GM21825 (cell line): ENCODE data around the gene ZNF726.
"Not testable (repeated sequence)": the region's sequence is repeated elsewhere in the genome, so short reads cannot be mapped to it uniquely, and the experiment has no call there.

Experiments used
- ATAC-seq: cut with Tn5 transposase; IDR thresholded peaks from one replicate; pipeline ENCODE4 v1.9.1; 2021; ENCODE audit warnings: mild to moderate bottlenecking, moderate library complexity; ENCODE audit not compliant: unreplicated experiment

Gene ZNF726

DNA sequence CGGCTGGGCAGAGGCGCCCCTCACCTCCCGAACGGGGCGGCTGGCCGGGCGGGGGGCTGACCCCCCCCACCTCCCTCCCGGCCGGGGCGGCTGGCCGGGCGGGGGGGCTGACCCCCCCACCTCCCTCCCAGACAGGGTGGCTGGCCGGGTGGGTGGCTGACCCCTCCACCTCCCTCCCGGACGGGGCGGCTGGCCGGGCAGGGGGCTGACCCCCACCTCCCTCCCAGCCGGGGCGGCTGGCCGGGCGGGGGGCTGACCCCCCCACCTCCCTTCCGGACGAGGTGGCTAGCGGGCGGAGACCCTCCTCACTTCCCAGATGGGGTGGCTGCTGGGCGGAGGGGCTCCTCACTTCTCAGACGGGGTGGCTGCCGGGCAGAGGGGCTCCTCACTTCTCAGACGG, 22.3 kb downstream of the ZNF726 start:
- not testable (repeated sequence) for ATAC-seq

- no peak for ATAC-seq
Observed at GRCh38 chr19:23943411-23943810, 28.7 kb downstream of the ZNF726 start.

GRCh38 chr19:23946569-23946968, 31.9 kb downstream of the ZNF726 start:
- no peak for ATAC-seq

DNA sequence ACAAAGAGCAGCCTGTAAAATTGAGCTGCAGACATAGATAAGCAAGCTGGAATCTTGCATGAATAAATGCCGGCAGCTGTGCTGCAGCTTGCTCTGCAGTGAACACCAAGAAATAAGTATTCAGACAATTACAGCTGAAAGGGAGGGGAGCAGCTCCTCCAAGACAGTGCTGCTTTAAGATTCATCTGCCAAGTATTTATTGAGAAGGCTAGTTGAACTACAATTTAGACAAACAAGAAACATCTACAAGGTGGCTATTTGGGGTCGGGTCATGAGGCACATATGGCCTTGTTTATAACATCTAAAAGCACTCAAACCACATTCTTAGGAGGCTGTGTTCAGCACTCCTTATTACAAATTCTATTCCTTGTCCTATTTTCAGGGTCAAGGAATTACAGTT, 34.9 kb downstream of the ZNF726 start:
- ATAC-seq: no peak

- ATAC-seq: no peak
Observed at GRCh38 chr19:23956051-23956450, 41.4 kb downstream of the ZNF726 start.

DNA sequence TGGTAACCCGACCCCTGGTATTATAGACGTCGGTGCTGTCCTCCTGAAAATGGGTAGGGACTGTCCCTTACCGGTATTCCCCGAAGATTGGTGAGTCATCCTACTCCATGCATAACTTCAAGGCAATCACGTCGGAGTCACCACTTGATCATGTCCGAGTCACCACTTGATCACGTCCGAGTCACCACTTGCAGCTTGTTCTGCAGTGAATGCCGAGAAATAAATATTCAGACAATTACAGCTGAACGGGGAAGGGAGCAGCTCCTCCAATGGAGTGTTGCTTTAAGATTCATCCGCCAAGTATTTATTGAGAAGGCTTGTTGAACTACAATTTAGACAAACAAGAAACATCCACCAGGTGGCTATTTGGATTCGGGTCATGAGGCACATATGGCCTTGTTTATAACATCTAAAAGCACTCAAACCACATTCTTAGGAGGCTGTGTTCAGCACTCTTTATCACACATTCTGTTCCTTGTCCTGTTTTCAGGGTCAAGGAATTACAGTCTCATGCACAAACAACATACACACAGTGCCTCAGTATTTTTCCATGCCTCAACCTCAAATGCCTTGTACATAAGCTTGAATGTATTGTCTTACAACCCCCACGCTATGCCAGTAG, 43.1 kb downstream of the ZNF726 start:
- ATAC-seq: no peak

DNA sequence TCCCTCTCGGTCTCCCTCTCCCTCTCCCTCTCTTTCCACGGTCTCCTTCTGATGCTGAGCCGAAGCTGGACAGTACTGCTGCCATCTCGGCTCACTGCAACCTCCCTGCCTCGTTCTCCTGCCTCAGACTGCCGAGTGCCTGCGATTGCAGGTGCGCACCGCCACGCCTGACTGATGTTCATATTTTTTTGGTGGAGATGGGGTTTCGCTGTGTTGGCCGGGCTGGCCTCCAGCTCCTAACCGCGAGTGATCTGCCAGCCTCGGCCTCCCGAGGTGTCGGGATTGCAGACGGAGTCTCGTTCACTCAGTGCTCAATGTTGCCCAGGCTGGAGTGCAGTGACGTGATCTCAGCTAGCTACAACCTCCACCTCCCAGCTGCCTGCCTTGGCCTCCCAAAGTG, 48.7 kb downstream of the ZNF726 start:
- ATAC-seq: not testable (repeated sequence)

DNA sequence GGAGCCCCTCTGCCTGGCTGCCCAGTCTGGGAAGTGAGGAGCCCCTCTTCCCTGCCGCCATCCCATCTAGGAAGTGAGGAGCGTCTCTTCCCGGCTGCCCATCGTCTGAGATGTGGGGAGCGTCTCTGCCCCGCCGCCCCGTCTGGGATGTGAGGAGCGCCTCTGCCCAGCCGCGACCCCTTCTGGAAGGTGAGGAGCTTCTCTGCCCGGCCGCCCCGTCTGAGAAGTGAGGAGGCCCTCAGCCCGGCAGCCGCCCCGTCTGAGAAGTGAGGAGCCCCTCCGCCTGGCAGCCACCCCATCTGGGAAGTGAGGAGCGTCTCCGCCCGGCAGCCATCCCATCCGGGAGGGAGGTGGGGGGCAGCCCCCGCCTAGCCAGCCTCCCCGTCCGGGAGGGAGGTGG, 49.2 kb downstream of the ZNF726 start:
- ATAC-seq: not testable (repeated sequence)

- not testable (repeated sequence) for ATAC-seq
Observed at GRCh38 chr19:23964334-23964733, 49.6 kb downstream of the ZNF726 start.

GRCh38 chr19:23969630-23970029, 54.9 kb downstream of the ZNF726 start:
- no peak for ATAC-seq

GRCh38 chr19:23971598-23971997, 56.9 kb downstream of the ZNF726 start:
- ATAC-seq: no peak

DNA sequence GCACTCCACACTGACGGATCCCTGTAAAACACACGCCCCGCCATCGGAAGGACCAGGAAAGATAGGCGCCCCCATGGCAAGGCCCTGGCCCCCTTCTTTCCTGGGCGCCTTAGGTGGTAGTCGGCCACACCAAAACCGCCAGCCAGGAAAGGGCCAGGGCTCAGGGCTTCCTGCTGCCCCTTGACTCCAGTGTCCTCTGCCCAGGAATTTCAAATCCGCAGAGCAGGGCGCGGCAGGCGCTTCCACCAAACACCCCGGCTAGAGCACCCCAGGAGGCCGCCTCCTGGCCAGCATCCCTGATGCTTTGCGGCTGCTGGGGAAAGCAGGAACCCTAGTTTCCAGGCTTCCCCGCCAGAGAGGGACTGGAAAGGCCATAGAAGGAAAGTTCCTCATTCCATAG, 57.5 kb downstream of the ZNF726 start:
- ATAC-seq: no peak

- no peak for ATAC-seq
Observed at GRCh38 chr19:23974941-23975340, 60.3 kb downstream of the ZNF726 start.

DNA sequence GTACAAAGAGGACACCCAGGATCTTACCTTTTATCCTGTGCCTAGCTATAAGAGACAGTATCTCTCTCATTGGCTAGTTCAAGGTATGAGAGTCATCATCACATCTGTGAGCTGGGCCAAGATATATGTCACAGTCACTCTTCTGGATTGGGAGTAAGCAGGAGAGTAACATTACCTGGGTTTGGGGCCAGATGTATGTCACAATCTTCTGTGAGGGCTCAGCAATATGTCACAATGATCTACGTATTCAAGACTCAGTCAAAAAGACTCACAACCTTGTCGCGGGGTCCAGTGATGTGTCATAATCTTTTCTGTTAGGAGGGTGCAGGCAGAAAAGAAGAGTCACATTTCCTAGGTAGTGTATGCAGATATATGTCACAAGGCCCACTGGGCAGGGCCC, 61.9 kb downstream of the ZNF726 start:
- ATAC-seq: not testable (repeated sequence)

DNA sequence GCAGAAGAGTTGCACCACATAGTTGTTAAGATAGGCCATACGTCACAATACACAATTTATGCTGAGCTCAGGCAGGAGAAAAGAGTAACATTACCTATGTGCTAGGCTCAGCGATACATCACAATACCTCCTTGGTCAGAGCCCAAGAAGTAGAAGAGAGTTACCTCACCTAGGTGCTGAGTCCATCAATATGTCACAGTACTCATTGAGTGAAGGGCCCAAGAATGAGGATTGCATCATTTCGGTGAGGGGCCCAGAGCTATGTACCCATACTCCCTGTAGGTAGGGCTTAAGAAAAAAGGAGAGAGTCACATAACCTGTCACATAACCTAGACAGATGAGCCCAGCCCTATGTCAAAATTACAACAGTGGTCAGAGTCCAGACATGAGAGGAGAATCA, 62.6 kb downstream of the ZNF726 start:
- not testable (repeated sequence) for ATAC-seq

- no peak for ATAC-seq
Observed at GRCh38 chr19:23978068-23978467, 63.4 kb downstream of the ZNF726 start.

- ATAC-seq: no peak
Observed at GRCh38 chr19:23980805-23981204, 66.1 kb downstream of the ZNF726 start.

DNA sequence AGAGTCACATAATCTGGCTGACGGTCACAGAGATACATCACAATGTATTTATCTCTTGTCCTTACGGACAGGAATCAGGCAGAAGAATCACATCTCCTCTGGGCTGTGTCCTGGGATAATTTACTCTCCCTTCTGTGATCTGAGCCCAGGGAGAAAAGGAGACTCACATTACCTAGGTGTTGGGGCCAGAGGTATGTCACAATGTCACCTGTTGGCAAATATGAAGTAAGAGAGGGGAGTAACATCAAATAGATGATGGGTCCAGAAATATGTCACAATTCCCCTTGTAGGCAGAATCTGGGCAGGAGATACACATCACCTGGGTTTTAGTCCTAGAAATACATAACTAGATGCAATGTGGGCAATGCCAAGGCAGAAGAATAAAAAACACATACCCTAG, 67.2 kb downstream of the ZNF726 start:
- no peak for ATAC-seq

- ATAC-seq: no peak
Observed at GRCh38 chr19:23983406-23983805, 68.7 kb downstream of the ZNF726 start.
